HepG2 (cell line): Measurements from ENCODE around the gene ATP12A. TPM values are rescaled to one million over a fixed set of nuclear protein-coding genes. Genes with fewer than 3 reads are reported as not detected.

ENCODE experiments used
- ATAC-seq: fragments of 200-7000 bp; cut with Tn5 transposase; 3 replicates; pipeline ENCODE4 v1.9.1; 2020; ENCODE audit warnings: mild to moderate bottlenecking, moderate library complexity
- BruUV-seq: library from RNA; stranded (reverse); fragments of 400-500 nt; replicated peaks from 2 replicates; lab custom pipeline; 2021; lab: Mats Ljungman, UMichigan
- CTCF ChIA-PET: fragments of 300-600 bp; formaldehyde crosslinking; extraction: SDS; loops from one replicate; lab custom pipeline; 2021; ENCODE audit warnings: low total read pairs, inconsistent platforms, low intra/inter-chr PET ratio; lab: Yijun Ruan, JAX
- POLR2A ChIA-PET: fragments of 350-600 bp; sonication (Branson Sonifier 250); formaldehyde crosslinking; loops from one replicate; lab custom pipeline; 2020; ENCODE audit warnings: antibody characterized with exemption, inconsistent platforms; lab: Yijun Ruan, JAX
- DNase-seq: peaks from one replicate; pipeline ENCODE4 v3.0.0-alpha.2; 2015; ENCODE audit warnings: low spot score
- FAIRE-seq: peaks from 3 replicates; lab custom pipeline; 2011; peaks lifted over from hg19 to GRCh38; lab: Jason Lieb, UNC
- H2AFZ ChIP-seq: one replicate; pipeline ENCODE4 v1.6.1; 2011; ENCODE audit warnings: low read length, inconsistent platforms
- H3K27ac ChIP-seq: fragments of 300-600 bp; 3 replicates; pipeline ENCODE4 v1.8.0; 2011; ENCODE audit warnings: mixed run types, mild to moderate bottlenecking, mixed read lengths, low read length, inconsistent platforms; ENCODE audit not compliant: insufficient read depth; ENCODE audit errors: extremely low read length
- H3K27me3 ChIP-seq, 2 experiments: fragments of 200-600 bp in 1 of 2; 2 replicates in 1 of 2; 3 replicates in 1 of 2; pipeline versions ENCODE4 v1.6.0 to v1.8.0; 2011; ENCODE audit warnings: low read length in 2 of 2, mild to moderate bottlenecking in 2 of 2, moderate library complexity in 2 of 2, inconsistent platforms in 1 of 2; ENCODE audit not compliant: insufficient read depth in 2 of 2, control insufficient read depth in 1 of 2
- H3K36me3 ChIP-seq, 2 experiments: fragments of 200-600 bp in 1 of 2; replicated peaks in 1 of 2; 2 replicates in 1 of 2; 3 replicates in 1 of 2; pipeline versions ENCODE4 v1.5.1 to v1.8.0; 2011; ENCODE audit warnings: low read length in 2 of 2, inconsistent platforms in 1 of 2; ENCODE audit not compliant: insufficient read depth in 2 of 2, control insufficient read depth in 1 of 2
- H3K4me1 ChIP-seq: 2 replicates; pipeline ENCODE4 v1.5.1; 2012; ENCODE audit warnings: low read length, inconsistent platforms; ENCODE audit not compliant: insufficient read depth
- H3K4me2 ChIP-seq: 2 replicates; pipeline ENCODE4 v1.6.0; 2011; ENCODE audit warnings: low read depth, low read length, inconsistent platforms
- H3K4me3 ChIP-seq, 3 experiments: fragments of 200-600 bp in 1 of 3; sonication (generic), shearing (Covaris generic) in 1 of 3; replicated peaks in 1 of 3; 2 replicates each; pipeline ENCODE4 v1.5.1; 2011 to 2016; ENCODE audit warnings: low read length in 3 of 3, inconsistent platforms in 2 of 3, low read depth in 2 of 3, mild to moderate bottlenecking in 2 of 3, control low read depth in 1 of 3, mixed read lengths in 1 of 3; ENCODE audit not compliant: insufficient read depth in 1 of 3
- H3K79me2 ChIP-seq: one replicate; pipeline ENCODE4 v1.6.1; 2011; ENCODE audit warnings: low read length, inconsistent platforms; ENCODE audit not compliant: insufficient read depth
- H3K9ac ChIP-seq: 2 replicates; pipeline ENCODE4 v1.6.0; 2011; ENCODE audit warnings: mild to moderate bottlenecking, low read depth, low read length, inconsistent platforms; ENCODE audit not compliant: insufficient read depth
- H3K9me3 ChIP-seq: 2 replicates; pipeline ENCODE4 v1.5.1; 2012; ENCODE audit warnings: mild to moderate bottlenecking, low read length
- H4K20me1 ChIP-seq: 2 replicates; pipeline ENCODE4 v1.6.0; 2011; ENCODE audit warnings: inconsistent platforms, mild to moderate bottlenecking, low read length, moderate library complexity; ENCODE audit not compliant: insufficient read depth
- DPF2 ChIP-seq: sonication (generic); formaldehyde crosslinking; IDR thresholded peaks from 2 replicates; pipeline ENCODE4 v1.4.0; 2020; ENCODE audit warnings: mild to moderate bottlenecking, low read depth, missing genetic modification reagents, borderline replicate concordance
- KLF13 ChIP-seq: sonication (generic); formaldehyde crosslinking; IDR thresholded peaks from 2 replicates; pipeline ENCODE4 v1.4.0; 2020; ENCODE audit warnings: mild to moderate bottlenecking, missing genetic modification reagents
- KLF15 ChIP-seq: sonication (generic); formaldehyde crosslinking; IDR thresholded peaks from 2 replicates; pipeline ENCODE4 v1.8.1; 2023; ENCODE audit warnings: borderline replicate concordance, mild to moderate bottlenecking, inconsistent platforms, missing genetic modification reagents, mixed read lengths
- PCBP2 ChIP-seq: fragments of 200-400 bp; formaldehyde crosslinking; optimal IDR thresholded peaks from 2 replicates; pipeline ENCODE3; 2018; ENCODE audit warnings: low read length, low read depth; ENCODE audit not compliant: poor library complexity, severe bottlenecking
- SETDB1 ChIP-seq: sonication (generic); formaldehyde crosslinking; IDR thresholded peaks from 2 replicates; pipeline ENCODE4 v1.5.1; 2020; ENCODE audit warnings: missing genetic modification reagents, mild to moderate bottlenecking, borderline replicate concordance
- SOX13 ChIP-seq, 3 experiments: fragments of 450-650 bp in 1 of 3; sonication (generic) in 1 of 3; formaldehyde crosslinking in 1 of 3; IDR thresholded peaks in 2 of 3; conservative IDR thresholded peaks in 1 of 3; 2 replicates each; pipeline versions ENCODE4 v1.5.0 to v1.6.1; 2016 to 2020; ENCODE audit warnings: antibody characterized with exemption in 1 of 3, mild to moderate bottlenecking in 1 of 3, missing compliant biosample characterization in 1 of 3, missing genetic modification reagents in 1 of 3, moderate library complexity in 1 of 3
- SRSF1 ChIP-seq: fragments of 200-400 bp; formaldehyde crosslinking; optimal IDR thresholded peaks from 2 replicates; pipeline ENCODE3; 2017; ENCODE audit warnings: mild to moderate bottlenecking, low read depth, low read length, moderate library complexity
- YEATS2 ChIP-seq: sonication (generic); formaldehyde crosslinking; IDR thresholded peaks from 2 replicates; pipeline ENCODE4 v1.4.0; 2020; ENCODE audit warnings: missing genetic modification reagents, borderline replicate concordance
- WGBS: methylation state at CpG from one replicate; pipeline ENCODE4 v1.1.6; 2017; ENCODE audit warnings: low lambda C conversion rate; 5-methylcytosine and 5-hydroxymethylcytosine counted together
- in situ Hi-C: cut with HindIII; loops from 2 replicates; pipeline ENCODE4 v1.10.0; 2017; ENCODE audit warnings: low pct_unique_long_range_greater_than_20kb; ENCODE audit not compliant: extremely low pct_ligation_motif_present
- intact Hi-C: fragments of 100-400 bp; cut with micrococcal nuclease; formaldehyde crosslinking; loops from one replicate; pipeline ENCODE4 v1.10.0; 2022; ENCODE audit not compliant: unreplicated experiment
- polyA plus RNA-seq, 8 experiments: library from polyadenylated mRNA; depleted of rRNA in 3 of 8; stranded (reverse) in 7 of 8; unstranded in 1 of 8; fragments of >200 nt; fragmentation: Illumina TruSeq in 4 of 8; extraction: Trizol in 4 of 8; gene quantifications; 2 replicates each; pipeline versions ENCODE4 v1.2.1 to v1.2.3, GENCODE V29; 2011 to 2016; ENCODE audit warnings: low read depth in 4 of 8, missing spikeins in 1 of 8, mixed read lengths in 1 of 8; ENCODE audit not compliant: insufficient read depth in 1 of 8
- total RNA-seq, 5 experiments: library from RNA; depleted of rRNA; stranded (reverse); fragments of >200 nt; fragmentation: Illumina TruSeq; extraction: Trizol; gene quantifications; 2 replicates each; pipeline ENCODE4 v1.2.3, GENCODE V29; 2016; ENCODE audit warnings: low read depth in 1 of 5
- TF ChIP-seq, protein P1 (sequence below): sonication (generic); formaldehyde crosslinking; IDR thresholded peaks from 2 replicates; pipeline ENCODE4 v1.8.1; 2022; ENCODE audit warnings: mild to moderate bottlenecking, missing genetic modification reagents
- TF ChIP-seq, protein P2 (sequence below): sonication (generic); formaldehyde crosslinking; IDR thresholded peaks from 2 replicates; pipeline ENCODE4 v1.5.1; 2020; ENCODE audit warnings: mild to moderate bottlenecking, missing genetic modification reagents, moderate library complexity

Gene ATP12A
- total and polyA plus RNA-seq, 2 of the 13 experiments (the other 11 are each of a cell fraction or from before 2014, with no cell fraction given) = not detected

DNA sequence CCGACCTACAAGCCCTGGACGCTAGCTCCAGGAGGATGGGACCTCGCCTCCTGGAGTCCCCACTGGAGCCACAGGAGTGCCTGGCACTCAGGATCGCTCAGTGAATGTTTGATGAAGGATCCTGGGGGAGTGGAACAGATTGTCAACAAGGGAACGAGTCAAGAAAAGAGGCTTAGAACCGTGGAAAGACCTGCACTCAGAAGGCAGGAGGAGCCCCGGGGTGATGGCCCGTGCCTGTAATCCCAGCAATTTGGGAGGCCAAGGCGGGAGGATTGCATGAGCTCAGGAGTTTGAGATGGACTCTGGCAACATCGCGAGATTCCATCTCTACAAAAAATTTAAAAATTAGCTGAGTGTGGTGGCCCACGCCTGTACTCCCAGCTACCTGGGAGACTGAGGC is 38.9 kb downstream of the ATP12A start:
- in situ Hi-C loops = no loop called here

More for the DNA sequence above, 38.9 kb downstream of the ATP12A start:
- Histone ChIP-seq H3K79me2 (no peaks in the 10 kb centered on the region), H2AFZ (no peak overlapping the region), H3K36me3 (no peaks in the 10 kb centered on the region), H4K20me1 (no peaks in the 10 kb centered on the region), H3K4me1 (no peaks in the 10 kb centered on the region), H3K27ac (no peak overlapping the region), H3K9me3 (no peaks in the 10 kb centered on the region), H3K9ac (no peak overlapping the region), H3K27me3 (peaks cover 3 to 23% of the 10 kb centered on the region in 2 experiments; a peak in 3 of 5 replicates), H3K4me2 (no peak overlapping the region), H3K4me3 (no peak overlapping the region)
- BruUV-seq = no TSS peak
- ChIA-PET POLR2A (no interaction called here), CTCF (no interaction called here)
- 9% methylated on average over 12 of the region's 12 CpGs for WGBS
- ATAC-seq = no peak
- FAIRE-seq = no peak
- intact Hi-C loops = no loop called here
- no peak for TF ChIP-seq SOX13 (IDR thresholded peaks at IDR 0.05)
- TF ChIP-seq SOX13 (CRISPR knock-in tag; conservative IDR thresholded peaks at IDR 0.05 in 1 of 2, IDR thresholded peaks at IDR 0.05 in 1 of 2) = no peak
- no peak for TF ChIP-seq KLF15 (CRISPR knock-in tag)
- TF ChIP-seq, protein P1, sequence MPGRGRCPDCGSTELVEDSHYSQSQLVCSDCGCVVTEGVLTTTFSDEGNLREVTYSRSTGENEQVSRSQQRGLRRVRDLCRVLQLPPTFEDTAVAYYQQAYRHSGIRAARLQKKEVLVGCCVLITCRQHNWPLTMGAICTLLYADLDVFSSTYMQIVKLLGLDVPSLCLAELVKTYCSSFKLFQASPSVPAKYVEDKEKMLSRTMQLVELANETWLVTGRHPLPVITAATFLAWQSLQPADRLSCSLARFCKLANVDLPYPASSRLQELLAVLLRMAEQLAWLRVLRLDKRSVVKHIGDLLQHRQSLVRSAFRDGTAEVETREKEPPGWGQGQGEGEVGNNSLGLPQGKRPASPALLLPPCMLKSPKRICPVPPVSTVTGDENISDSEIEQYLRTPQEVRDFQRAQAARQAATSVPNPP (CRISPR knock-in tag) = no peak
- TF ChIP-seq, protein P2, sequence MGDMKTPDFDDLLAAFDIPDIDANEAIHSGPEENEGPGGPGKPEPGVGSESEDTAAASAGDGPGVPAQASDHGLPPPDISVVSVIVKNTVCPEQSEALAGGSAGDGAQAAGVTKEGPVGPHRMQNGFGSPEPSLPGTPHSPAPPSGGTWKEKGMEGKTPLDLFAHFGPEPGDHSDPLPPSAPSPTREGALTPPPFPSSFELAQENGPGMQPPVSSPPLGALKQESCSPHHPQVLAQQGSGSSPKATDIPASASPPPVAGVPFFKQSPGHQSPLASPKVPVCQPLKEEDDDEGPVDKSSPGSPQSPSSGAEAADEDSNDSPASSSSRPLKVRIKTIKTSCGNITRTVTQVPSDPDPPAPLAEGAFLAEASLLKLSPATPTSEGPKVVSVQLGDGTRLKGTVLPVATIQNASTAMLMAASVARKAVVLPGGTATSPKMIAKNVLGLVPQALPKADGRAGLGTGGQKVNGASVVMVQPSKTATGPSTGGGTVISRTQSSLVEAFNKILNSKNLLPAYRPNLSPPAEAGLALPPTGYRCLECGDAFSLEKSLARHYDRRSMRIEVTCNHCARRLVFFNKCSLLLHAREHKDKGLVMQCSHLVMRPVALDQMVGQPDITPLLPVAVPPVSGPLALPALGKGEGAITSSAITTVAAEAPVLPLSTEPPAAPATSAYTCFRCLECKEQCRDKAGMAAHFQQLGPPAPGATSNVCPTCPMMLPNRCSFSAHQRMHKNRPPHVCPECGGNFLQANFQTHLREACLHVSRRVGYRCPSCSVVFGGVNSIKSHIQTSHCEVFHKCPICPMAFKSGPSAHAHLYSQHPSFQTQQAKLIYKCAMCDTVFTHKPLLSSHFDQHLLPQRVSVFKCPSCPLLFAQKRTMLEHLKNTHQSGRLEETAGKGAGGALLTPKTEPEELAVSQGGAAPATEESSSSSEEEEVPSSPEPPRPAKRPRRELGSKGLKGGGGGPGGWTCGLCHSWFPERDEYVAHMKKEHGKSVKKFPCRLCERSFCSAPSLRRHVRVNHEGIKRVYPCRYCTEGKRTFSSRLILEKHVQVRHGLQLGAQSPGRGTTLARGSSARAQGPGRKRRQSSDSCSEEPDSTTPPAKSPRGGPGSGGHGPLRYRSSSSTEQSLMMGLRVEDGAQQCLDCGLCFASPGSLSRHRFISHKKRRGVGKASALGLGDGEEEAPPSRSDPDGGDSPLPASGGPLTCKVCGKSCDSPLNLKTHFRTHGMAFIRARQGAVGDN (CRISPR knock-in tag) = no peak
- no peak for TF ChIP-seq SETDB1 (CRISPR knock-in tag)
- TF ChIP-seq SRSF1 = no peak
- TF ChIP-seq YEATS2 (CRISPR knock-in tag) = no peak
- TF ChIP-seq KLF13 (CRISPR knock-in tag) = no peak
- TF ChIP-seq DPF2 (CRISPR knock-in tag) = no peak
- TF ChIP-seq PCBP2 = no peak
- no peak for DNase-seq
